Measurements from ENCODE around the gene FCN3. TPM values are rescaled to one million over a fixed set of nuclear protein-coding genes. Genes with fewer than 3 reads are reported as not detected.

Gene FCN3
- total RNA-seq, 1 experiment from 2014 or later, result 0.22 TPM

DNA sequence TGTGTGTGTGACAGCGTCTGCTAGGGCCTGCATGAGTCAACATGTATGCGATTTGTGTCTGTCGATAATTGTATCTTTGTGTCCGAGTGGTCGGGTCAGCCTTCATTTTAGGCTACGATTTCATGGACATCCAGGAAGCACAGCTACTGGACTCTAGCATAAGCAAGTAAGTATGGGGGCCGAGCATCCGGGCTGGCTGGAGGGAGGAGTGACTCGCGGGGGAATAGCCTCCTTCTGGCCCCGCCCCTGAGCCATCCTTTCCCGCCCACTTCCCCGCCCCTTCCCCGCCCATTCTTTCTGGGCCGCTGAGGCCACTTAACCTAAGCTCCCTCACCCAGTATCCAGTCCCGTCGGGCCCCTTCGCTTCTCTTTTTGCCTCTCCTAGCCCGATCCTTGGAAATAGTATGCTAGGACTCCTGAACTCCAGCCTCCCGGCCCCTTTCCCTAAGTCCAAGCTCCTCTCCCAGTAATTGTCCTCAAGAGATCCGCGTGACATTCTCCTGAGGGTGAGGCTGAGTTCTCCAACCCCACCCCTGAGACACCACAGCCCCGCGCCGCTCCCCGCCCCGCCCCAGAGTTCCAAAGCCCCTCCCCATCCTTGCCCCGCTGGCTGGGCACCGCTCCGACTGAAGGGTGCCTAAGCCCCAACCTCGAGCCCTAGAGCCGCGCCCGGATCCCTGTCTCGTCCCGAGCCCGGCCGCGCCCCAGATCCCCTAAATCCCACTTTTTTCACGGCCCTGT, 9.1 kb downstream of the FCN3 start:
- no peak overlapping the region for H3K9ac ChIP-seq (ENCODE audit: extremely low read depth, insufficient read length, low read length)
- H3K4me3 Mint-ChIP-seq, result peak overlapping the region; percentile 78 to 93
- peaks cover 2% of the 10 kb centered on the region for H4K20me1 ChIP-seq (ENCODE audit: control insufficient read depth, insufficient read depth, insufficient read length)
- H3K4ac ChIP-seq (ENCODE audit: low read depth, low read length), result no peak overlapping the region
- H2BK5ac ChIP-seq (ENCODE audit: insufficient read length, low read length), result no peak overlapping the region
- H3K27ac Mint-ChIP-seq, result peak overlapping the region; percentile 85 to 91 (median 87); a peak in 5 of 7 replicates
- no peak overlapping the region for H4K8ac ChIP-seq (replicated peaks; ENCODE audit: insufficient read length, low read depth, low read length)
- H3K14ac ChIP-seq (ENCODE audit: insufficient read depth, low read length), result no peak overlapping the region; the same call in 1 of the 2 replicates
- H3K18ac ChIP-seq (ENCODE audit: insufficient read length, low read depth, low read length), result peak overlapping the region; percentile 23
- H3K79me1 ChIP-seq (ENCODE audit: insufficient read depth, low read depth, low read length, poor library complexity, severe bottlenecking), result no peaks in the 10 kb centered on the region
- H3K4me1 ChIP-seq (ENCODE audit: insufficient read depth, low read length), result no peaks in the 10 kb centered on the region; the same call in 1 of the 2 replicates
- H3K9me3 ChIP-seq (ENCODE audit: control insufficient read depth, low read depth, low read length), result no peaks in the 10 kb centered on the region
- peak; percentile 93 for DNase-seq
- H3K4me1 Mint-ChIP-seq, result peaks cover 16 to 33% of the 10 kb centered on the region in 2 experiments
- TF ChIP-seq CTCF (conservative IDR thresholded peaks at IDR 0.05), result no peak
- H3K9me3 Mint-ChIP-seq, result no peaks in the 10 kb centered on the region
- no peak overlapping the region for H4K91ac ChIP-seq (ENCODE audit: insufficient read length, low read depth, low read length)
- no peak overlapping the region for H2AFZ ChIP-seq (ENCODE audit: low read length)
- no peaks in the 10 kb centered on the region; a peak in 1 of 7 replicates for H3K36me3 Mint-ChIP-seq (ENCODE audit: insufficient read depth in 1 of 3, low read depth in 3 of 3)
- H3T11ph ChIP-seq (ENCODE audit: low read length), result no peak overlapping the region
- no peak overlapping the region for H3K23ac ChIP-seq (ENCODE audit: insufficient read length, low read depth, low read length)
- H2BK15ac ChIP-seq (ENCODE audit: low read depth, low read length), result no peak overlapping the region
- H3K4me2 ChIP-seq (ENCODE audit: insufficient read depth, insufficient read length, low read length), result peak overlapping the region; percentile 79
- H2BK120ac ChIP-seq (ENCODE audit: low read depth, low read length, poor library complexity, severe bottlenecking), result no peak overlapping the region
- H3K79me2 ChIP-seq (ENCODE audit: insufficient read depth, low read length), result no peaks in the 10 kb centered on the region
- no peak overlapping the region for H3K56ac ChIP-seq (ENCODE audit: insufficient read length, low read depth, low read length)
- no peak overlapping the region for H2BK12ac ChIP-seq (ENCODE audit: insufficient read length, low read depth, low read length)
- peaks cover 15% of the 10 kb centered on the region for H3K23me2 ChIP-seq (ENCODE audit: insufficient read length, low read depth, low read length, poor library complexity, severe bottlenecking)
- no CpG with 5 or more reads among the region's 40 CpGs for WGBS (ENCODE audit: extremely low coverage, insufficient read length, low lambda C conversion rate)
- H3K27me3 ChIP-seq (ENCODE audit: insufficient read depth, low read length), result peaks cover 4% of the 10 kb centered on the region; the same call in 1 of the 2 replicates
- H2BK20ac ChIP-seq (ENCODE audit: low read depth, low read length, poor library complexity, severe bottlenecking), result no peak overlapping the region
- no peak overlapping the region for H3K27ac ChIP-seq (ENCODE audit: insufficient read length, low read depth, low read length)
- peaks cover 38% of the 10 kb centered on the region for H3K27me3 Mint-ChIP-seq (ENCODE audit: low read depth)
- no peak overlapping the region for H4K5ac ChIP-seq (ENCODE audit: insufficient read length, low read depth, low read length)
- no peak overlapping the region for H2AK5ac ChIP-seq (ENCODE audit: insufficient read length, low read length)

Measured in H9 (cell line).